ENCODE results near the gene NLRP10. TPM values are rescaled to one million over a fixed set of nuclear protein-coding genes. Genes with fewer than 3 reads are reported as not detected.

The NLRP10 gene
- total RNA-seq, 1 experiment from 2014 or later, result not detected

GRCh38 chr11:7924536-7924935, 40.7 kb downstream of the NLRP10 start:
- DNase-seq, result no peak
- Mint-ChIP-seq H3K4me1 (ENCODE audit: low read depth, unreplicated experiment) (no peaks in the 10 kb centered on the region), H3K4me3 (ENCODE audit: low read depth, unreplicated experiment) (no peak overlapping the region), H3K9me3 (ENCODE audit: low read depth, unreplicated experiment) (no peaks in the 10 kb centered on the region), H3K27me3 (ENCODE audit: unreplicated experiment) (peaks cover 12% of the 10 kb centered on the region), H3K36me3 (ENCODE audit: insufficient read depth, unreplicated experiment) (no peaks in the 10 kb centered on the region), H3K27ac (ENCODE audit: unreplicated experiment) (no peak overlapping the region)
- intact Hi-C loops (cut with micrococcal nuclease; ENCODE audit: unreplicated experiment), result no loop called here
- TF ChIP-seq CTCF (IDR thresholded peaks at IDR 0.05; ENCODE audit: unreplicated experiment), result no peak
- CTCF ChIA-PET, result interaction anchor here (0.6 kb wide), 1 partner anchor 313 kb away, joined by 3 read pairs; no protein-coding TSS in a partner anchor
- BruUV-seq (replicated peaks), result no TSS peak

DNA sequence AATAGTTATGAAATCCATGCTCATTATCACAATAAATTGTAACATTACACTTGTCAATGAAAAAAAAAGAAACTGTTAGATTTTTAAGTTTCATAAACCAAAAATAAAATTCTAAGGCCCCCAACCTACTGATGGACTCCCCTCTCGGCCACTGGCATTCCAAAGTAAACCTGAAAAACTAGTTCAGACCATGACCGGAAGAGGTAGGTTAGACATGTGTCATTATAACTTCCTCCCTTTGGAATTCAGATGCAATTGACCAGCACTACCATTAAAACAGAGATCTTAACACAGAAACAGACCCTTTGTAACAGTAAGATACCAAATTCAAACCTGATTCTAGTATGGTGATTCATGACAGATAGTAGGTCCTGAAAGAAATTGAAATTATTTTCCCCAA, 47.1 kb downstream of the NLRP10 start:
- Mint-ChIP-seq H3K36me3 (ENCODE audit: insufficient read depth, unreplicated experiment) (no peaks in the 10 kb centered on the region), H3K27ac (ENCODE audit: unreplicated experiment) (no peak overlapping the region), H3K4me1 (ENCODE audit: low read depth, unreplicated experiment) (peaks cover 13% of the 10 kb centered on the region), H3K27me3 (ENCODE audit: unreplicated experiment) (no peaks in the 10 kb centered on the region), H3K4me3 (ENCODE audit: low read depth, unreplicated experiment) (no peak overlapping the region), H3K9me3 (ENCODE audit: low read depth, unreplicated experiment) (no peaks in the 10 kb centered on the region)
- CTCF ChIA-PET, result no interaction called here
- no TSS peak for BruUV-seq (replicated peaks)
- TF ChIP-seq CTCF (IDR thresholded peaks at IDR 0.05; ENCODE audit: unreplicated experiment), result no peak
- intact Hi-C loops (cut with micrococcal nuclease; ENCODE audit: unreplicated experiment), result no loop called here
- peak; percentile 9 for DNase-seq

Other genes with a start within 250 kb of the NLRP10 start
- gene OR5P2, start 168.5 kb downstream of the NLRP10 start, total RNA-seq (2022), result not detected in 2 replicates
- gene OR5P3, start 134.6 kb downstream of the NLRP10 start, total RNA-seq (2022), result not detected in 2 replicates
- not detected in 2 replicates for gene OR10A6, start 34.2 kb downstream of the NLRP10 start, total RNA-seq (2022)
- not detected in 2 replicates for gene OR10A3, start 23.7 kb downstream of the NLRP10 start, total RNA-seq (2022)
- 178 and 197 TPM in 2 replicates for gene EIF3F, start 21.9 kb upstream of the NLRP10 start, total RNA-seq (2022)
- 1.5 and 2.2 TPM in 2 replicates for gene TUB, start 115.8 kb upstream of the NLRP10 start, total RNA-seq (2022)
- 0.12 and 0.38 TPM in 2 replicates for gene RIC3, start 203.6 kb upstream of the NLRP10 start, total RNA-seq (2022)

All from Calu3 (cell line).